ENCODE measurements around the gene TBPL2.
"Not testable (repeated sequence)": the region's sequence is repeated elsewhere in the genome, so short reads cannot be mapped to it uniquely, and the experiment has no call there.

TBPL2 gene

DNA sequence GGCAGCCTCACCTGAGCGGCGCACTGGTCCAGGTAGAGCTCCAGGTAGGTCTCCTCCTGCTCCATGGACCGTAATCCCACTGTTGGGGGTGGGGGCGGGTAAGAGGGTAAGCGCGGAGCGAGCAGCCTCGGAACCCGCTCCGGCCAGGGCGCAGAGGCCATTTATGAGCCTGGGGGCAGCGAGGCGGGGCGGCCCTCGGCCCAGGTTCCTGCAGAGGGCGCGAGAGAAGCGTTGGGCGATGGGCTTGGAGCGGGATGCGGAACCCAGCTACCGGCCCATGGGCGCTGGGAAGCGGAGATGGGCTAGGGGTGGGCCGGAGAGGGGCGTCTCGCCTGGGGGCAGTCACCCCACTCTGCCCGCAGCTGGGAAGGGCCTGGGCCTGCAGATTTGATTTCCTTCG, at the start of gene TBPL2:
Gene TBPL2 (minus strand): TSS at position 232 of the 400 bp plus-strand sequence. CDS start 167 bp downstream, at position 65.
- no peak for DNase-seq

- no peak for DNase-seq
Observed at GRCh38 chr14:55488204-55488603, 47.8 kb upstream of the TBPL2 start.

DNA sequence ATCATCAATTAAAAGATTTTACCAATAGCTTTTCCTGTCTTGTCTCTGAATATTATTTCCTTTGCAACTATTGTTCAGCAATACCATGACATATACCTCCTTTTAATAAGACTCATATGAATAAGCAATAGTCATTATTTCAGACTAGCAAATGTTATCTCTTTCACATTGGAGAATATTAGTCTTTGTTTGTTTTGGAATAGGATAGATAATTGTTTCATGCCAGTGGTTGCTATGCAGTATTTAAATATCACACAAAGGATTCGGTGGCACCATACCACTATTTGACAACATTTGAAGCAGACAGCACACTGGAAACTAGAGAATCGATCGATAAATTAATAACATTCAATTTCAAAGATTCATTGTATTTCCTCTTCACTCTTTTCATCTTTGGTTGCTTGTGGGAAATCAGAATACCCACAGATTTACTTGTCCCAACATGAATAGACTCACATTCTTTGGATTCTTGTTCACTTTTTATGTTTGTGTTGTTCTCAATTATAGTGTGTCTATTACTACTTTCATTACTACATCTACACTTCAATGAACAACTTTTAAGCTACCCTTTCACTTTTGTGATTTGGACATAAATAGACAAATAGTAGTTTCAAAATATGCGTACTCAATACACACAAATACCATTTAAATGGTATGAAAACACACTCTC, 42.7 kb upstream of the TBPL2 start:
- no peak for DNase-seq

DNA sequence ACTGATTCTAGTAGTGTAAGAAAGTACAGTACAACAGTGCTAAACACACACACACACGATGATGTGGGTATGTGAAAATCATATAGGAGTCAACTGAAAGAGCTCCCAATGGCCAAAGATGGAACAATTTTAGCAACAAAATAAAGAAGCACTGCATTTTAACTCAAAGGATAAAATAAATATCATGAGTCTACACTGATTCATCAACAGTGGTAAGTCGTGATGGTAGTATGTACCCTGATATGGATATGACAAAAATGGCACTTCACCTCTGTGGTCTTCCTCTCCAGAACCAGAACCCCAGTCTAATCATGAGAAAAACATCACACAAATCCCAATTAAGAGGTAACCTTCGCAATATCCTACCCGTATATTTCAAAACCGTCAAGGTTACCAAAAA, 41.4 kb upstream of the TBPL2 start:
- DNase-seq, result no peak

- DNase-seq, result no peak
Observed at GRCh38 chr14:55477680-55478079, 37.3 kb upstream of the TBPL2 start.

GRCh38 chr14:55476448-55476847, 36.0 kb upstream of the TBPL2 start:
- not testable (repeated sequence) for DNase-seq

DNA sequence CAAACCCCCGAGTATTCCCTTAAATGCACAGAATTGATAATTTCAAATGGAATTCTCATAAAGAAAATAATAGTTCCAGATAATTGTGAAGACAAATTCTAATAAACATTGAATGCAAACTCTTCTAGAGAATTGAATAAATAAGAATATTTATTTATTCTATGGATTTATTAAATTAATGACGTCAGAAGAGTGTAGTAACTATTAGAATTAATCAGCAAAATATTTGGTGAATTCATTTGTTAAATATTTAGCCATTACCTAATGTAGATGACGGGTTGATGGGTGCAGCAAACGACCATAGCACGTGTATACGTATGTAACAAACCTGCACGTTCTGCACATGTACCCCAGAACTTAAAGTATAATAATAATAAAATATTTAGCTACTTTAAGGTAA, 33.4 kb upstream of the TBPL2 start:
- no peak for DNase-seq

- no peak for DNase-seq
Observed at GRCh38 chr14:55470025-55470424, 29.6 kb upstream of the TBPL2 start.

DNA sequence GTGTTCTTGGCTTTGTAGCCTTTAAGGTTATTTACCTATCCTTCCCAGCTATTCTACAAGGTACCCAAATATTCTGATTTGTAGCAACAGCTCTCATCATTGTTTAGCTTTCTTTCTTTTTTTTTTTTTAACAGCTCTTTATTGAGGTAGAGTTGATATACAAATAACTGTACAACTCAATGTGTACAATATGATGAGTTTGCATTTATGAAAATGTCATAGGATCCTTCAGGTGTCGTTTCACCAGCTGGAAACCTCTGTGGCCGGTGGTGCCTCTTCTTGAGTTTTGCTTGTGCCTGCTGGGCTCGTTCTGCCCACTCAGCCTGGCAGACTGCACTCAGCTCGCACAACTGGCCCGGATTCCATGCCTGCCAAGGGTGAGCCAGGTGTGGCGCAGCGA, 26.9 kb upstream of the TBPL2 start:
- no peak for DNase-seq

GRCh38 chr14:55458800-55459515, 18.5 kb upstream of the TBPL2 start:
- DNase-seq, result no peak

GRCh38 chr14:55457496-55457895, 17.1 kb upstream of the TBPL2 start:
- no peak for DNase-seq

GRCh38 chr14:55456411-55456810, 16.0 kb upstream of the TBPL2 start:
- not testable (repeated sequence) for DNase-seq

- DNase-seq, result peak; percentile 97
Observed at GRCh38 chr14:55454264-55455002, 14.0 kb upstream of the TBPL2 start.

DNA sequence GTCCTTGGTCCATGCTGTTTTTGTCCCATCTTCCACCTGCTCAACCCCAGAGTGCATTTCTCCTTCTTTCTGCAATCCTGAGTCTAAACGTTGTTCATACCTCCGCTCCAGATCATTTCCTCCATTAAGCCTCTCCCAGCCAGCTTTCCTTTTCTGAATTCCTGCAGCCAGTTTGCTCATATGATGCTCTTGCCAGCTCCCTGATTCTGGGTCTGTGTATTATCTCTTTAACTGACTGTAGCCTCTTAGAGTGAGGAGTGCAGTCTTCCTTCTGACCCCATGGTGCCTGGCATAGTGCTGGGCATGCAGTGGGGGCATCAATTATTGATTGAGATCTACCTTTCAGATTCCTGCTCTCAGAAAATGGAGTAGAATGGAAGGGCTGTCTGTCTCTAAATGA, 11.5 kb upstream of the TBPL2 start:
- DNase-seq, result no peak

DNA sequence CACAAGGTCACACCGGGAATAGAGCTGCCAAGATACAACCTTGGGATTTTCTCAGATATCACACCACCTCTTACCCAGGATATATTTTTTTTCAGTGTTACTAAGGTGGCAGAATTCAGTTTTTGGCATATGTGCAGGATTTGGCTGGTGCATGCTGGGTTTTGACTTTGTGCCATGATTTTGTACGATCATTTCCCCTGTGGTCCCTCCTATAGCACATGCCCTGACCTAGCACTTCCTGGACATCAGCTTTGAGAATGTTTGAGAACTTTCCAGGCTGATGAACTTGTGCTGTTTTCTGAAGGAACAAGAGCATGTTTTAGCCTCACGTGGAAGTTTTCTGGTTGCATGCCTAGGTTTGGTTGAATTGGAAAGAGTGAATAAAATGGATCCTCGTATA, 11.0 kb upstream of the TBPL2 start:
- no peak for DNase-seq

DNA sequence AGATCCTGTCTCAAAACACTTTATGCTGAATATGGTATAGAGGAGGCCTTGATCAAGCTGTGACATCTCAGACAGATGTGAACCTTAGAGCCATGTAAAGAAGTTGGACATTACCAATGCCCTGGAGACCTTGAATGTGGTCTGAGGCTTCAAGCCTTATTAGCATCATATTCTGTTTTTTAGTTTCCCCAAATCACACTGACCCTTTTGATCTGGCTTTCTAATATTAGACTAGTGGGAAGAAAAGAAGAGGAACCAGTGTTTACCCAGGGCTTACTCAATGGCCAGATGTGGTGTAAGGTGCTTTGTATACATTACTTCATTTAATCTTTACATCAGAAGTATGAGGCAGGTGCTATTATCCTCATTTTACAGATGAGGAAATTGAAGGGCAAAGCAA, 10.6 kb upstream of the TBPL2 start:
- no peak for DNase-seq

GRCh38 chr14:55450539-55450938, 10.1 kb upstream of the TBPL2 start:
- no peak for DNase-seq

DNA sequence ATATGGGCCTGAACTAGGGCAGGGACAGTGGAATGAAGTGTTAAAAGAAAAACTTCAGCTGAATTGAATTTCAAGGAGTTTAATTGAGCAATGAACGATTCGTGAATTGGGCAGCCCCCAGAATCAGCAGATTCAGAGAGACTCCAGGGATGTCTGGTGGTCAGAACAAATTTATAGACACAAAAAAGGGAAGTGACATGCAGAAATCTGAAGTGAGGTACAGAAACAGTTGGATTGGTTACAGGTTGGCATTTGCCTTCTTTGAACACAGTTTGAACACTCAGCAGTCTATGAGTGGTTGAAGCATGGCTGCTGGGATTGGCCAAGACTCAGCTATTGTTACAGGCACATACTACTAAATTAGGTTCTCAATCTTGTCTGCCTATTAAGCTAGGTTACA, 9.7 kb upstream of the TBPL2 start:
- DNase-seq, result no peak

GRCh38 chr14:55449116-55449515, 8.7 kb upstream of the TBPL2 start:
- no peak for DNase-seq

DNA sequence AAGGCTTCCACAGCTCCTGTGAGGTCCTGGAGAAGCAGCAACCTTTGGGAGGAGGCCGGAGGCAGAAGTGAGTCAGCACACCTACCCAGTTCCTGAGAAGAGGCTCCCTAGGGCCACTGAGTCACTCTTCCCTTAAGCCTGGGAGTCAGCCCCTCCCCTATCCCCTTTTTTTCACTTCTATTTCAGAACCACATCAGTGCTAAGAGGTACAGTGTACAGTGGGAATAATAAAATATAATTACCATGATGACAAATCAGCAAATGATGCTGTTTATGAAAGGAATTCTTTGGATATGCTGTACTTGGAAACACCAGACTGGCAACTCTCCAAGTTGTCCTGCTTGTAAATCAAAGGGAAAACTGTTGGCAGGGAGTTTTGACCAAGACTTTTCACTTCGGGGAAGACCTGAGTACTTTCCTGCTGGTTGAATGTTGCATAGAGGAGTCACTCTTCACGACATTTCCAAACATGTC, 7.8 kb upstream of the TBPL2 start:
- DNase-seq, result peak; percentile 60

GRCh38 chr14:55446833-55447232, 6.4 kb upstream of the TBPL2 start:
- no peak for DNase-seq

DNA sequence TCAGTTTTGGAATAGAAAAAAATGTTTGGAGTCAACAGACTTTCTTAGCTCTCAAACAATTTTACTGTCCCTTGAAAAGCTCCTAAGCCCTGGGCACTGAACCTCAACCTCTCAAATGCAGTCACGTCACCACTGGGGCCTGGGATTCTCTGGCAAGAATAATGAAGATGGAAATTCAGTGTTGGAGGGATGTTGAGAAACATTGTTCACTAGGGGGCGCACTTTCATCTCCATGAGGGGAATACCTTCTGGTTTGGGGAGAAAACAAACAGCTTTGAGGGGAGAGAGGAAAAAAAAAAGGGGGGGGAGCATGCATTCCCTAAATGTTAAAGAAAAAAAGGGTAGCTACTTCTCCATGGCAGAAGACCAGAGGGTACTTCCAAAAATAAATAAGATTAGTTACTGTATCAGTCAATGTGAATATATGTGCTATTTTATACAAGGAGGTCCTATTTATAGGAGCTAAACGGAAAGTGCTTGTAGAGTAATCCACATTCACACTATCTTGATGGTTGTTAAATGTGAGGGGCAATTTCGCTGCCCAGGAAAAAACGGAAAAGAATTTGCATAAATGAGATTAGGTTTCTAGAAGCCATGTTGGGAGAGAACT, 5.8 kb upstream of the TBPL2 start:
- DNase-seq, result peak; percentile 79

- no peak for DNase-seq
Observed at GRCh38 chr14:55441286-55441685, 870 bp upstream of the TBPL2 start.

Data from COR-L47 (cell line).